IMR-90 (cell line): ENCODE results near the gene RBBP8NL. TPM values are rescaled to one million over a fixed set of nuclear protein-coding genes. Genes with fewer than 3 reads are reported as not detected.

ENCODE experiments used
- ATAC-seq: fragments of 200-7000 bp; cut with Tn5 transposase; 2 replicates; pipeline ENCODE4 v1.9.1; 2020; ENCODE audit warnings: low read depth, mild to moderate bottlenecking, moderate library complexity
- BruUV-seq: library from RNA; stranded (reverse); fragments of 400-500 nt; replicated peaks from 2 replicates; lab custom pipeline; 2021; lab: Mats Ljungman, UMichigan
- CTCF ChIA-PET: fragments of 300-600 bp; formaldehyde crosslinking; extraction: SDS; loops from one replicate; lab custom pipeline; 2021; ENCODE audit warnings: antibody characterized with exemption; lab: Yijun Ruan, JAX
- POLR2A ChIA-PET: fragments of 300-600 bp; sonication (Branson Sonifier 250); formaldehyde crosslinking; loops from one replicate; lab custom pipeline; 2022; ENCODE audit warnings: antibody characterized with exemption; ENCODE audit not compliant: unreplicated experiment; lab: Charles Lee
- DNase-seq: peaks from one replicate; pipeline ENCODE4 v3.0.0; 2013
- H2AFZ ChIP-seq: replicated peaks from 2 replicates; pipeline ENCODE3; 2013; ENCODE audit warnings: low read length, mild to moderate bottlenecking; ENCODE audit not compliant: poor library complexity
- H2AK5ac ChIP-seq: 2 replicates; pipeline ENCODE4 v1.6.1; 2013; ENCODE audit warnings: low read depth, low read length, inconsistent platforms
- H2AK9ac ChIP-seq: replicated peaks from 2 replicates; pipeline ENCODE3; 2013; ENCODE audit warnings: mild to moderate bottlenecking, low read depth, low read length, moderate library complexity; ENCODE audit not compliant: poor library complexity
- H2BK120ac ChIP-seq: 2 replicates; pipeline ENCODE4 v1.6.1; 2013; ENCODE audit warnings: low read depth, low read length, inconsistent platforms
- H2BK15ac ChIP-seq: 3 replicates; pipeline ENCODE4 v1.6.1; 2013; ENCODE audit warnings: low read depth, low read length, inconsistent platforms
- H2BK20ac ChIP-seq: 2 replicates; pipeline ENCODE4 v1.6.1; 2013; ENCODE audit warnings: low read depth, mild to moderate bottlenecking, inconsistent platforms, low read length, moderate library complexity
- H2BK5ac ChIP-seq: 2 replicates; pipeline ENCODE4 v1.6.1; 2013; ENCODE audit warnings: mild to moderate bottlenecking, low read depth, low read length, inconsistent platforms; ENCODE audit not compliant: poor library complexity, severe bottlenecking
- H3K14ac ChIP-seq: replicated peaks from 2 replicates; pipeline ENCODE4 v1.6.1; 2013; ENCODE audit warnings: low read depth, low read length, inconsistent platforms
- H3K18ac ChIP-seq: 2 replicates; pipeline ENCODE4 v1.6.1; 2013; ENCODE audit warnings: low read depth, low read length, control low read depth
- H3K23ac ChIP-seq: 2 replicates; pipeline ENCODE4 v1.6.1; 2013; ENCODE audit warnings: low read depth, low read length, inconsistent platforms
- H3K27ac ChIP-seq: 2 replicates; pipeline ENCODE4 v1.5.1; 2013; ENCODE audit warnings: mild to moderate bottlenecking, control low read depth, low read length; ENCODE audit not compliant: insufficient read depth
- H3K27me3 ChIP-seq: 2 replicates; pipeline ENCODE4 v1.6.1; 2013; ENCODE audit warnings: low read length; ENCODE audit not compliant: control insufficient read depth, insufficient read depth
- H3K36me3 ChIP-seq: 2 replicates; pipeline ENCODE4 v1.6.1; 2013; ENCODE audit warnings: low read length, mixed read lengths; ENCODE audit not compliant: control insufficient read depth, insufficient read depth
- H3K4ac ChIP-seq: 2 replicates; pipeline ENCODE4 v1.6.1; 2013; ENCODE audit warnings: low read depth, low read length, inconsistent platforms
- H3K4me1 ChIP-seq: 2 replicates; pipeline ENCODE4 v1.6.1; 2013; ENCODE audit warnings: low read length, mixed read lengths; ENCODE audit not compliant: control insufficient read depth, insufficient read depth
- H3K4me2 ChIP-seq: 2 replicates; pipeline ENCODE4 v1.6.1; 2013; ENCODE audit warnings: low read depth, mild to moderate bottlenecking, control low read depth, low read length, moderate library complexity
- H3K4me3 ChIP-seq: 2 replicates; pipeline ENCODE4 v1.5.1; 2013; ENCODE audit warnings: low read depth, mild to moderate bottlenecking, control low read depth, low read length, moderate library complexity; ENCODE audit not compliant: insufficient read depth
- H3K56ac ChIP-seq: 2 replicates; pipeline ENCODE4 v1.6.1; 2013; ENCODE audit warnings: low read length, inconsistent platforms; ENCODE audit not compliant: insufficient read depth; ENCODE audit errors: extremely low read depth
- H3K79me1 ChIP-seq, 2 experiments: 2 replicates each; pipeline ENCODE4 v1.6.1; 2013; ENCODE audit warnings: low read length in 2 of 2, inconsistent platforms in 1 of 2, low read depth in 1 of 2
- H3K9ac ChIP-seq: 2 replicates; pipeline ENCODE4 v1.6.1; 2013; ENCODE audit warnings: low read depth, low read length, control low read depth
- H3K9me1 ChIP-seq: 2 replicates; pipeline ENCODE4 v1.6.1; 2013; ENCODE audit warnings: low read length, inconsistent platforms; ENCODE audit not compliant: insufficient read depth
- H3K9me3 ChIP-seq: 2 replicates; pipeline ENCODE4 v1.6.1; 2013; ENCODE audit warnings: low read length; ENCODE audit not compliant: control insufficient read depth, insufficient read depth
- H4K20me1 ChIP-seq: 2 replicates; pipeline ENCODE4 v1.6.1; 2013; ENCODE audit warnings: low read length, inconsistent platforms; ENCODE audit not compliant: insufficient read depth
- H4K5ac ChIP-seq: 2 replicates; pipeline ENCODE4 v1.6.1; 2013; ENCODE audit warnings: mild to moderate bottlenecking, low read depth, low read length, control low read depth
- H4K8ac ChIP-seq, 2 experiments: 2 replicates each; pipeline ENCODE4 v1.6.1; 2013; ENCODE audit warnings: low read depth in 2 of 2, low read length in 2 of 2, control low read depth in 1 of 2, inconsistent platforms in 1 of 2
- H4K91ac ChIP-seq: 2 replicates; pipeline ENCODE4 v1.6.1; 2013; ENCODE audit warnings: low read depth, low read length, inconsistent platforms; ENCODE audit not compliant: insufficient read depth
- BHLHE40 ChIP-seq: fragments of 150-350 bp; IDR thresholded peaks from 2 replicates; pipeline ENCODE4 v1.6.1; 2016; ENCODE audit warnings: mild to moderate bottlenecking, low read depth, low read length
- CHD1 ChIP-seq: IDR thresholded peaks from 2 replicates; pipeline ENCODE4 v1.6.1; 2012; ENCODE audit warnings: low read depth, low read length, improper control_type of control experiment
- ELK1 ChIP-seq: fragments of 150-350 bp; IDR thresholded peaks from 2 replicates; pipeline ENCODE4 v1.6.1; 2016; ENCODE audit warnings: low read depth, mild to moderate bottlenecking, low read length, moderate library complexity, borderline replicate concordance
- FOS ChIP-seq: fragments of 150-350 bp; IDR thresholded peaks from 2 replicates; pipeline ENCODE4 v1.6.1; 2016; ENCODE audit warnings: low read depth, low read length
- MAFK ChIP-seq: IDR thresholded peaks from 2 replicates; pipeline ENCODE4 v1.6.1; 2012; ENCODE audit warnings: low read depth, low read length, improper control_type of control experiment
- MXI1 ChIP-seq: IDR thresholded peaks from 2 replicates; pipeline ENCODE4 v1.6.1; 2012; ENCODE audit warnings: low read depth, mild to moderate bottlenecking, low read length, moderate library complexity, borderline replicate concordance
- NFE2L2 ChIP-seq: fragments of 150-350 bp; IDR thresholded peaks from 2 replicates; pipeline ENCODE4 v1.6.1; 2016; ENCODE audit warnings: low read depth, mild to moderate bottlenecking, low read length
- RCOR1 ChIP-seq: IDR thresholded peaks from 2 replicates; pipeline ENCODE4 v1.6.1; 2012; ENCODE audit warnings: mild to moderate bottlenecking, low read length, improper control_type of control experiment; ENCODE audit not compliant: insufficient replicate concordance
- SMC3 ChIP-seq: fragments of 150-350 bp; IDR thresholded peaks from 2 replicates; pipeline ENCODE4 v1.6.1; 2016; ENCODE audit warnings: low read depth, mild to moderate bottlenecking, antibody characterized with exemption, low read length, moderate library complexity
- USF2 ChIP-seq: fragments of 150-350 bp; IDR thresholded peaks from 2 replicates; pipeline ENCODE4 v1.6.1; 2017; ENCODE audit warnings: mild to moderate bottlenecking, antibody characterized with exemption, low read length, low read depth
- WGBS, 2 experiments: methylation state at CpG; one replicate each; pipeline versions ENCODE4 v1.1.5 to v1.1.7; 2013; ENCODE audit warnings: missing lambda C conversion rate in 2 of 2; ENCODE audit not compliant: insufficient read length in 1 of 2; ENCODE audit errors: extremely low coverage in 2 of 2; 5-methylcytosine and 5-hydroxymethylcytosine counted together
- dilution Hi-C: fragments of 300-500 bp; cut with HindIII; formaldehyde crosslinking; loops from one replicate; pipeline ENCODE4 v1.14.3; 2018; ENCODE audit warnings: low sequenced_read_pairs; ENCODE audit not compliant: unreplicated experiment
- in situ Hi-C: fragments of 300-500 bp; cut with MboI; formaldehyde crosslinking; loops from 3 replicates; pipeline ENCODE4 v1.14.3; 2019; ENCODE audit warnings: low sequenced_read_pairs, inconsistent platforms, mixed read lengths
- intact Hi-C: fragments of 100-400 bp; cut with micrococcal nuclease; formaldehyde crosslinking; loops from 2 replicates; pipeline ENCODE4 v1.10.0; 2022
- polyA plus RNA-seq, 3 experiments: library from polyadenylated mRNA; depleted of rRNA; stranded (reverse); fragments of >200 nt; gene quantifications; 2 replicates each; pipeline ENCODE4 v1.2.3, GENCODE V29; 2012; ENCODE audit warnings: low replicate concordance in 1 of 3
- total RNA-seq: library from RNA; depleted of rRNA; stranded (reverse); fragments of >200 nt; gene quantifications from 2 replicates; pipeline ENCODE4 v1.2.3, GENCODE V29; 2012

The RBBP8NL gene
- total and polyA plus RNA-seq, 2 of the 4 experiments (the other 2 are of a cell fraction): not detected

- Histone ChIP-seq H3K9me1 (no peaks in the 10 kb centered on the region), H3K56ac (no peak overlapping the region), H3K4me3 (no peak overlapping the region), H3K9me3 (no peaks in the 10 kb centered on the region), H3K27me3 (peaks cover 57% of the 10 kb centered on the region), H2BK15ac (no peak overlapping the region), H3K14ac (no peak overlapping the region), H3K9ac (no peak overlapping the region), H3K79me1 (no peaks in the 10 kb centered on the region), H2AK5ac (no peak overlapping the region), H2BK5ac (no peak overlapping the region), H4K8ac (no peak overlapping the region), H4K91ac (no peak overlapping the region), H2BK20ac (no peak overlapping the region), H3K4me2 (no peak overlapping the region), H3K4me1 (no peaks in the 10 kb centered on the region), H2AFZ (no peak overlapping the region), H3K18ac (no peak overlapping the region), H2BK120ac (no peak overlapping the region), H3K36me3 (no peaks in the 10 kb centered on the region), H3K27ac (no peak overlapping the region), H3K4ac (no peak overlapping the region), H3K23ac (no peak overlapping the region), H4K5ac (no peak overlapping the region), H2AK9ac (no peak overlapping the region), H4K20me1 (no peaks in the 10 kb centered on the region)
- TF ChIP-seq FOS (no peak), NFE2L2 (no peak), MAFK (no peak), BHLHE40 (no peak), ELK1 (no peak), USF2 (no peak), RCOR1 (no peak), MXI1 (no peak), CHD1 (no peak), SMC3 (no peak)
- intact Hi-C loops (no loop called here), in situ Hi-C loops (no loop called here), dilution Hi-C loops (no loop called here)
- 51% methylated on average over 4 of the region's 18 CpGs; no CpG with 5 or more reads in 1 of the 2 experiments for WGBS, 2 experiments
- DNase-seq: no peak
- ATAC-seq: no peak
- ChIA-PET POLR2A (no interaction called here), CTCF (no interaction called here)
- BruUV-seq: no TSS peak
Observed at GRCh38 chr20:62452475-62453095, 25.2 kb upstream of the RBBP8NL start.
